Measurements from ENCODE around the gene STAT3. TPM values are rescaled to one million over a fixed set of nuclear protein-coding genes. Genes with fewer than 3 reads are reported as not detected.
A peak's percentile ranks its signal among the peaks of the same experiment; 100 is the strongest.

The STAT3 gene
- total and polyA plus RNA-seq, 2 donors (not counting 1 experiment from before 2014, with no cell fraction given) = 50.1 to 140 TPM

DNA sequence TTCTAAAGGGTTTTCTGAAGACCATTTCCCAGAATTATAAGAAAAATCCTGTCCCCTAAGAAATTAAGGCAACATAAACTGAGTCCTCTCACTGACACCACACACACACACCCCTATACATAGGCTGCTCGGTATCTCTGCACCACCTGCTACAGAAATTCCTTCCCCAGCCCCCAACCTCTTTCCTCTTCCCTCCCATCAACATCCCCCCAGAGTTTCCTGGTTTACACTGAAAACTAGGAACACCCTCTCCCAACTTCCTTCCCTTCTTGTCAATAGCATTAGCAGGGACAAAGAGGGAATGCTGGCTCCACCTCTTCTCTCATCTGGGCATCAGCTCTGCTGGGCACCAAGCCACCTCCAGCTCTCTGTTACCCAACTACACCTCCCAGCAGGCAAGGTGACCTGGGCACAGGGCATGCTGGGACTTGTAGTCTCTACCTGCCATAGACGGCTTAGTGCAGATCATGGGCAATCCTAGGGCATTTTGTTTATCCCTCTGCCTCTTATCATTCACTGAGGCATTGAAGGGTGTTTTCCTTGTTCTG, 19.1 kb upstream of the STAT3 start:
- ChIA-PET POLR2A (interaction anchor here (0.5 to 1.0 kb wide), 2 partner anchors 19 to 58 kb away, joined by 4 read pairs; no protein-coding TSS in a partner anchor), CTCF (interaction anchor here (0.6 to 10.7 kb wide), 27 partner anchors 9 to 754 kb away, joined by 3 to 546 read pairs (median 4); partner anchors contain the start of genes KCNH4, RETREG3, STAT3 and TUBG1)
- H3K27me3 ChIP-seq (replicated peaks in 1 of 4; ENCODE audit: control extremely low read depth in 1 of 4, control insufficient read depth in 3 of 4, insufficient read depth in 4 of 4, low read length in 3 of 4) = peaks cover 0 to 10% (median 2%) of the 10 kb centered on the region in 4 experiments
- WGBS (ENCODE audit: insufficient coverage) = 40% methylated on average over 1 of the region's 2 CpGs
- H3K9me3 ChIP-seq (ENCODE audit: control extremely low read depth in 1 of 3, control insufficient read depth in 2 of 3, insufficient read depth in 1 of 3, low read length in 2 of 3) = no peaks in the 10 kb centered on the region
- no peak overlapping the region for H3K4me2 ChIP-seq (replicated peaks; ENCODE audit: low read depth, low read length, poor library complexity, severe bottlenecking)
- H3K79me2 ChIP-seq (ENCODE audit: control insufficient read depth, insufficient read depth, low read length) = no peaks in the 10 kb centered on the region
- Mint-ChIP-seq H3K27ac (peak overlapping the region; percentile 38), H3K9me3 (ENCODE audit: insufficient read depth) (no peaks in the 10 kb centered on the region), H3K4me1 (peaks cover 13% of the 10 kb centered on the region), H3K27me3 (peaks cover 5% of the 10 kb centered on the region), H3K4me3 (no peak overlapping the region)
- ATAC-seq (ENCODE audit: low read depth) (peak; percentile 90), DNase-seq (peak; percentile 72)
- no peak overlapping the region for H2AFZ ChIP-seq (ENCODE audit: insufficient read depth, low read depth, low read length, poor library complexity, severe bottlenecking)
- TF ChIP-seq, protein P1, sequence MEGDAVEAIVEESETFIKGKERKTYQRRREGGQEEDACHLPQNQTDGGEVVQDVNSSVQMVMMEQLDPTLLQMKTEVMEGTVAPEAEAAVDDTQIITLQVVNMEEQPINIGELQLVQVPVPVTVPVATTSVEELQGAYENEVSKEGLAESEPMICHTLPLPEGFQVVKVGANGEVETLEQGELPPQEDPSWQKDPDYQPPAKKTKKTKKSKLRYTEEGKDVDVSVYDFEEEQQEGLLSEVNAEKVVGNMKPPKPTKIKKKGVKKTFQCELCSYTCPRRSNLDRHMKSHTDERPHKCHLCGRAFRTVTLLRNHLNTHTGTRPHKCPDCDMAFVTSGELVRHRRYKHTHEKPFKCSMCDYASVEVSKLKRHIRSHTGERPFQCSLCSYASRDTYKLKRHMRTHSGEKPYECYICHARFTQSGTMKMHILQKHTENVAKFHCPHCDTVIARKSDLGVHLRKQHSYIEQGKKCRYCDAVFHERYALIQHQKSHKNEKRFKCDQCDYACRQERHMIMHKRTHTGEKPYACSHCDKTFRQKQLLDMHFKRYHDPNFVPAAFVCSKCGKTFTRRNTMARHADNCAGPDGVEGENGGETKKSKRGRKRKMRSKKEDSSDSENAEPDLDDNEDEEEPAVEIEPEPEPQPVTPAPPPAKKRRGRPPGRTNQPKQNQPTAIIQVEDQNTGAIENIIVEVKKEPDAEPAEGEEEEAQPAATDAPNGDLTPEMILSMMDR (IDR thresholded peaks at IDR 0.05) = no peak
- no peak for TF ChIP-seq EZH2 (IDR thresholded peaks at IDR 0.05; ENCODE audit: borderline replicate concordance, insufficient read depth, low read depth, low read length, poor library complexity, severe bottlenecking)
- no peak overlapping the region for H3K27ac ChIP-seq (ENCODE audit: low read length in 2 of 2)
- H3K36me3 ChIP-seq (replicated peaks in 1 of 2; ENCODE audit: control extremely low read depth in 1 of 2, control insufficient read depth in 1 of 2, extremely low read depth in 1 of 2, insufficient read depth in 2 of 2, low read length in 1 of 2) = no peaks in the 10 kb centered on the region
- H3K9ac ChIP-seq (ENCODE audit: low read length) = no peak overlapping the region
- peaks cover 2 to 16% of the 10 kb centered on the region in 2 donors for H3K4me1 ChIP-seq (ENCODE audit: control insufficient read depth in 2 of 2, insufficient read depth in 2 of 2, low read length in 2 of 2)
- H3K4me3 ChIP-seq (ENCODE audit: control extremely low read depth in 1 of 5, extremely low read depth in 1 of 5, insufficient read depth in 1 of 5, low read depth in 2 of 5, low read length in 4 of 5) = no peak overlapping the region
- intact Hi-C loops (cut with micrococcal nuclease) = loop anchor here (1.0 to 5.0 kb wide), 5 partner anchors 19 to 185 kb away; partner anchors contain the start of gene STAT3
- no peaks in the 10 kb centered on the region for H4K20me1 ChIP-seq (ENCODE audit: control insufficient read depth, insufficient read depth, low read length, poor library complexity, severe bottlenecking)

Measured in B cell (primary cell).